Cardiac fibroblast (primary cell): Measurements from ENCODE around the gene NR1D2.
A peak's percentile ranks its signal among the peaks of the same experiment; 100 is the strongest.

Experiments
- DNase-seq, 2 donors: peaks; one replicate each; pipeline versions ENCODE4 v3.0.0 to v3.0.0-alpha.2; 2010; ENCODE audit warnings: low read depth in 2 of 2
- H3K4me3 ChIP-seq, 2 donors: replicated peaks in 1 of 2; 1 replicate in 1 of 2; 2 replicates in 1 of 2; pipeline ENCODE4 v1.5.1; 2011; ENCODE audit warnings: low read depth in 2 of 2, low read length in 2 of 2, mild to moderate bottlenecking in 2 of 2, moderate library complexity in 1 of 2
- CTCF ChIP-seq: IDR thresholded peaks from one replicate; pipeline ENCODE4 v1.5.1; 2011; ENCODE audit warnings: low read depth, mild to moderate bottlenecking, low read length, inconsistent platforms

The NR1D2 gene

GRCh38 chr3:23920151-23920655, 24.9 kb upstream of the NR1D2 start:
- H3K4me3 ChIP-seq: no peak overlapping the region
- TF ChIP-seq CTCF: no peak
- no peak for DNase-seq

DNA sequence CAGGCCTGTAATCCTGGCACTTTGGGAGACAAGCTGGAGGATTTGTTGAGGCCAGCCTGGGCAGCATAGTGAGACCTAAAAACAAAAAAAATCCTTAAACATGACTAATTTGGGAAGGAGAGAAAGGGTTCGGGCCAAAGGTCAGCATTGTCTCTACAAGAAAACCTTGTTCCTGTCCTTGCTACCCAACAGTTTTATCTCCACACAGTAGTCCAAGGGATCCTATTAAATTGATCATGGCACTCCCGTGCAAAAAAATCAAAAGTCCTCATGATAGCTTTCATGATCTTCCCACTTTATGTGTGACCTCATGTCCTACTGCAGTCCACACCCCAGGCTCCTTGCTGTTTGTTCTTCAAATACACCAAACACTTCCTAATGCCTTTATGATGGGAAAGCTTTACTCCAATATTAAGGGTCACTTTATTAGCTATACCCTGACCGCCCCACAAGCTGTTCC, 24.0 kb upstream of the NR1D2 start:
- DNase-seq: peak in 1 of 2 donors; percentile 27
- TF ChIP-seq CTCF: no peak

GRCh38 chr3:23923786-23924185, 21.3 kb upstream of the NR1D2 start:
- H3K4me3 ChIP-seq: no peak overlapping the region
- peak; percentile 46 to 85 for DNase-seq
- TF ChIP-seq CTCF: no peak

More for the DNA sequence above, 24.0 kb upstream of the NR1D2 start:
- H3K4me3 ChIP-seq: no peak overlapping the region

GRCh38 chr3:23926246-23926645, 18.8 kb upstream of the NR1D2 start:
- no peak for DNase-seq
- no peak overlapping the region for H3K4me3 ChIP-seq
- TF ChIP-seq CTCF: no peak

- TF ChIP-seq CTCF: no peak
- peak in 1 of 2 donors; percentile 22 for DNase-seq
- H3K4me3 ChIP-seq: no peak overlapping the region
These were observed 18.4 kb upstream of the NR1D2 start for GRCh38 chr3:23926736-23927135.

DNA sequence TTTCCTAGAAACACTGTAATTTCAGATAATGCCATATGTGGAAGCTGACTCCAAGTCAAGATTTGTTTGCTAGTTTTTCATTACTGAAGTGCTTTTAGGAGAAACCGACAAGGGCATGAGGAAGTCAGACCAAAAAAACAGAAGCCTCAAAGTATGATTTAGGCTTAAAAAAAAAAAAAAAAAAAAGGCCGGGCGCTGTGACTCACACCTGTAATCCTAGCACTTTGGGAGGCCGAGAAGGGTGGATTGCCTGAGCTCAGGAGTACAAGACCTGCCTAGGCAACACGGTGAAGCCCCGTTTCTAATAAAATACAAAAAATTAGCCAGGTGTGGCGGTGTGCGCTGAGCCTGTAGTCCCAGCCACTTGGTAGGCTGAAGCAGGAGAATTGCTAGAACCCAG, 16.6 kb upstream of the NR1D2 start:
- TF ChIP-seq CTCF: no peak
- H3K4me3 ChIP-seq: no peak overlapping the region
- peak in 1 of 2 donors; percentile 10 for DNase-seq

GRCh38 chr3:23931597-23931996, 13.5 kb upstream of the NR1D2 start:
- DNase-seq: no peak
- TF ChIP-seq CTCF: no peak
- no peak overlapping the region for H3K4me3 ChIP-seq
